Measurements from ENCODE around the gene MIB1.

Gene MIB1

GRCh38 chr18:21815101-21815500 is 74.5 kb downstream of the MIB1 start:
- no peak for DNase-seq (ENCODE audit: low read depth in 2 of 2)

GRCh38 chr18:21820033-21820810 is 79.6 kb downstream of the MIB1 start:
- DNase-seq (ENCODE audit: low read depth in 2 of 2) = no peak

- DNase-seq (ENCODE audit: low read depth in 2 of 2) = no peak
Observed at GRCh38 chr18:21820811-21821143, 80.2 kb downstream of the MIB1 start.

- no peak for DNase-seq (ENCODE audit: low read depth in 2 of 2)
Observed at GRCh38 chr18:21823848-21824247, 83.3 kb downstream of the MIB1 start.

GRCh38 chr18:21826196-21826595 is 85.6 kb downstream of the MIB1 start:
- DNase-seq (ENCODE audit: low read depth in 2 of 2) = no peak

GRCh38 chr18:21826641-21827302 is 86.2 kb downstream of the MIB1 start:
- DNase-seq (ENCODE audit: low read depth in 2 of 2) = no peak

- no peak for DNase-seq (ENCODE audit: low read depth in 2 of 2)
Observed at GRCh38 chr18:21830532-21830931, 89.9 kb downstream of the MIB1 start.

- DNase-seq (ENCODE audit: low read depth in 2 of 2) = no peak
Observed at GRCh38 chr18:21831413-21831831, 90.8 kb downstream of the MIB1 start.

GRCh38 chr18:21833604-21834298 is 93.2 kb downstream of the MIB1 start:
- no peak for DNase-seq (ENCODE audit: low read depth in 2 of 2)

- no peak for DNase-seq (ENCODE audit: low read depth in 2 of 2)
Observed at GRCh38 chr18:21834299-21834660, 93.7 kb downstream of the MIB1 start.

- no peak for DNase-seq (ENCODE audit: low read depth in 2 of 2)
Observed at GRCh38 chr18:21841570-21841969, 101.0 kb downstream of the MIB1 start.

GRCh38 chr18:21843341-21843740 is 102.7 kb downstream of the MIB1 start:
- DNase-seq (ENCODE audit: low read depth in 2 of 2) = no peak

- DNase-seq (ENCODE audit: low read depth in 2 of 2) = no peak
Observed at GRCh38 chr18:21851327-21851961, 110.9 kb downstream of the MIB1 start.

GRCh38 chr18:21853016-21853415 is 112.4 kb downstream of the MIB1 start:
- DNase-seq (ENCODE audit: low read depth in 2 of 2) = no peak

GRCh38 chr18:21853775-21854552 is 113.4 kb downstream of the MIB1 start:
- DNase-seq (ENCODE audit: low read depth in 2 of 2) = no peak

- DNase-seq (ENCODE audit: low read depth in 2 of 2) = no peak
Observed at GRCh38 chr18:21855432-21855831, 114.8 kb downstream of the MIB1 start.

- DNase-seq (ENCODE audit: low read depth in 2 of 2) = no peak
Observed at GRCh38 chr18:21857871-21858270, 117.3 kb downstream of the MIB1 start.

GRCh38 chr18:21858544-21858943 is 118.0 kb downstream of the MIB1 start:
- no peak for DNase-seq (ENCODE audit: low read depth in 2 of 2)

GRCh38 chr18:21864386-21864785 is 123.8 kb downstream of the MIB1 start:
- DNase-seq (ENCODE audit: low read depth in 2 of 2) = no peak

- DNase-seq (ENCODE audit: low read depth in 2 of 2) = no peak
Observed at GRCh38 chr18:21865043-21865442, 124.5 kb downstream of the MIB1 start.

GRCh38 chr18:21868770-21869169 is 128.2 kb downstream of the MIB1 start:
- DNase-seq (ENCODE audit: low read depth in 2 of 2) = no peak

GRCh38 chr18:21889570-21889969 is 149.0 kb downstream of the MIB1 start:
- no peak for DNase-seq (ENCODE audit: low read depth in 2 of 2)
